OCI-LY1 (cell line): ENCODE measurements around the gene SLC25A39.

ENCODE experiments used
- CTCF ChIP-seq: fragments of 200-600 bp; sonication (generic), shearing (Covaris generic); IDR thresholded peaks from 2 replicates; pipeline ENCODE4 v1.5.1; 2017; ENCODE audit warnings: mild to moderate bottlenecking, antibody characterized with exemption, low read length, moderate library complexity, mixed read lengths
- EZH2 ChIP-seq: fragments of 200-600 bp; sonication (generic), shearing (Covaris generic); IDR thresholded peaks from 2 replicates; pipeline ENCODE4 v1.8.0; 2017; ENCODE audit warnings: borderline replicate concordance, mixed run types, mild to moderate bottlenecking, antibody characterized with exemption, low read length, moderate library complexity, mixed read lengths

- TF ChIP-seq CTCF (no peak), EZH2 (no peak)
Measured at GRCh38 chr17:44279346-44279665, 45.3 kb downstream of the SLC25A39 start.
